HEK293 (cell line): ENCODE measurements around the gene PTX3.

Source experiments
- MYNN ChIP-seq: fragments of 450-650 bp; formaldehyde crosslinking; IDR thresholded peaks from 2 replicates; pipeline ENCODE4 v1.5.1; 2016; ENCODE audit warnings: missing biosample characterization, missing genetic modification characterization, borderline replicate concordance
- ZBTB7A ChIP-seq: fragments of 450-650 bp; formaldehyde crosslinking; IDR thresholded peaks from 2 replicates; pipeline ENCODE4 v1.5.1; 2016; ENCODE audit warnings: low read depth, missing biosample characterization, missing genetic modification characterization
- TF ChIP-seq, protein P1 (sequence below): fragments of 450-650 bp; formaldehyde crosslinking; IDR thresholded peaks from 2 replicates; pipeline ENCODE4 v1.5.1; 2016; ENCODE audit warnings: missing biosample characterization, missing genetic modification characterization

DNA sequence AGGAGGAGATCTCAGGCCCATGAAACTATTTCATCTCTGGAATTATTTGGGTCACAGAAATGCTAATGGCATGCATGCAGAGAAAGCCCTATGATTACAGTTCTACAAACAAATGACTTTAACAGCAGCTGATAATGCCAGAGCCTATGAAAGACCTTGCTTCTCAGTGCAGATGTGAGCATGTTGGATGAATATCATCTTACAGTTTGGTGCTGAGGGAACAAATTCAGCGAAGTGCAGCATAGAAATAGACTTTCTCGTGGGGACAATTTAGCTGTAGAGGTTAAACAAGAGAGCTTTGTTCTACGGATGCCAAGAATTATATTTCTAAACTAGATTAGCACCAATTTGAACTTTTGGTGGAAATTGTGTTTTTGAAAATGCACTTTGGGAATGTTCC is 27.7 kb downstream of the PTX3 start:
- TF ChIP-seq MYNN (no peak), ZBTB7A (no peak)
- TF ChIP-seq, protein P1, sequence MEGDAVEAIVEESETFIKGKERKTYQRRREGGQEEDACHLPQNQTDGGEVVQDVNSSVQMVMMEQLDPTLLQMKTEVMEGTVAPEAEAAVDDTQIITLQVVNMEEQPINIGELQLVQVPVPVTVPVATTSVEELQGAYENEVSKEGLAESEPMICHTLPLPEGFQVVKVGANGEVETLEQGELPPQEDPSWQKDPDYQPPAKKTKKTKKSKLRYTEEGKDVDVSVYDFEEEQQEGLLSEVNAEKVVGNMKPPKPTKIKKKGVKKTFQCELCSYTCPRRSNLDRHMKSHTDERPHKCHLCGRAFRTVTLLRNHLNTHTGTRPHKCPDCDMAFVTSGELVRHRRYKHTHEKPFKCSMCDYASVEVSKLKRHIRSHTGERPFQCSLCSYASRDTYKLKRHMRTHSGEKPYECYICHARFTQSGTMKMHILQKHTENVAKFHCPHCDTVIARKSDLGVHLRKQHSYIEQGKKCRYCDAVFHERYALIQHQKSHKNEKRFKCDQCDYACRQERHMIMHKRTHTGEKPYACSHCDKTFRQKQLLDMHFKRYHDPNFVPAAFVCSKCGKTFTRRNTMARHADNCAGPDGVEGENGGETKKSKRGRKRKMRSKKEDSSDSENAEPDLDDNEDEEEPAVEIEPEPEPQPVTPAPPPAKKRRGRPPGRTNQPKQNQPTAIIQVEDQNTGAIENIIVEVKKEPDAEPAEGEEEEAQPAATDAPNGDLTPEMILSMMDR (tag by site-specific recombination): no peak
